IMR-90 (cell line): ENCODE data around the gene GJA5. TPM values are rescaled to one million over a fixed set of nuclear protein-coding genes. Genes with fewer than 3 reads are reported as not detected.

Experiments used
- ATAC-seq: fragments of 200-7000 bp; cut with Tn5 transposase; 2 replicates; pipeline ENCODE4 v1.9.1; 2020; ENCODE audit warnings: low read depth, mild to moderate bottlenecking, moderate library complexity
- BruUV-seq: library from RNA; stranded (reverse); fragments of 400-500 nt; replicated peaks from 2 replicates; lab custom pipeline; 2021; lab: Mats Ljungman, UMichigan
- CTCF ChIA-PET: fragments of 300-600 bp; formaldehyde crosslinking; extraction: SDS; loops from one replicate; lab custom pipeline; 2021; ENCODE audit warnings: antibody characterized with exemption; lab: Yijun Ruan, JAX
- POLR2A ChIA-PET: fragments of 300-600 bp; sonication (Branson Sonifier 250); formaldehyde crosslinking; loops from one replicate; lab custom pipeline; 2022; ENCODE audit warnings: antibody characterized with exemption; ENCODE audit not compliant: unreplicated experiment; lab: Charles Lee
- DNase-seq: peaks from one replicate; pipeline ENCODE4 v3.0.0; 2013
- H2AFZ ChIP-seq: replicated peaks from 2 replicates; pipeline ENCODE3; 2013; ENCODE audit warnings: low read length, mild to moderate bottlenecking; ENCODE audit not compliant: poor library complexity
- H2AK5ac ChIP-seq: 2 replicates; pipeline ENCODE4 v1.6.1; 2013; ENCODE audit warnings: low read depth, low read length, inconsistent platforms
- H2AK9ac ChIP-seq: replicated peaks from 2 replicates; pipeline ENCODE3; 2013; ENCODE audit warnings: mild to moderate bottlenecking, low read depth, low read length, moderate library complexity; ENCODE audit not compliant: poor library complexity
- H2BK120ac ChIP-seq: 2 replicates; pipeline ENCODE4 v1.6.1; 2013; ENCODE audit warnings: low read depth, low read length, inconsistent platforms
- H2BK15ac ChIP-seq: 3 replicates; pipeline ENCODE4 v1.6.1; 2013; ENCODE audit warnings: low read depth, low read length, inconsistent platforms
- H2BK20ac ChIP-seq: 2 replicates; pipeline ENCODE4 v1.6.1; 2013; ENCODE audit warnings: low read depth, mild to moderate bottlenecking, inconsistent platforms, low read length, moderate library complexity
- H2BK5ac ChIP-seq: 2 replicates; pipeline ENCODE4 v1.6.1; 2013; ENCODE audit warnings: mild to moderate bottlenecking, low read depth, low read length, inconsistent platforms; ENCODE audit not compliant: poor library complexity, severe bottlenecking
- H3K14ac ChIP-seq: replicated peaks from 2 replicates; pipeline ENCODE4 v1.6.1; 2013; ENCODE audit warnings: low read depth, low read length, inconsistent platforms
- H3K18ac ChIP-seq: 2 replicates; pipeline ENCODE4 v1.6.1; 2013; ENCODE audit warnings: low read depth, low read length, control low read depth
- H3K23ac ChIP-seq: 2 replicates; pipeline ENCODE4 v1.6.1; 2013; ENCODE audit warnings: low read depth, low read length, inconsistent platforms
- H3K27ac ChIP-seq: 2 replicates; pipeline ENCODE4 v1.5.1; 2013; ENCODE audit warnings: mild to moderate bottlenecking, control low read depth, low read length; ENCODE audit not compliant: insufficient read depth
- H3K27me3 ChIP-seq: 2 replicates; pipeline ENCODE4 v1.6.1; 2013; ENCODE audit warnings: low read length; ENCODE audit not compliant: control insufficient read depth, insufficient read depth
- H3K36me3 ChIP-seq: 2 replicates; pipeline ENCODE4 v1.6.1; 2013; ENCODE audit warnings: low read length, mixed read lengths; ENCODE audit not compliant: control insufficient read depth, insufficient read depth
- H3K4ac ChIP-seq: 2 replicates; pipeline ENCODE4 v1.6.1; 2013; ENCODE audit warnings: low read depth, low read length, inconsistent platforms
- H3K4me1 ChIP-seq: 2 replicates; pipeline ENCODE4 v1.6.1; 2013; ENCODE audit warnings: low read length, mixed read lengths; ENCODE audit not compliant: control insufficient read depth, insufficient read depth
- H3K4me2 ChIP-seq: 2 replicates; pipeline ENCODE4 v1.6.1; 2013; ENCODE audit warnings: low read depth, mild to moderate bottlenecking, control low read depth, low read length, moderate library complexity
- H3K4me3 ChIP-seq: 2 replicates; pipeline ENCODE4 v1.5.1; 2013; ENCODE audit warnings: low read depth, mild to moderate bottlenecking, control low read depth, low read length, moderate library complexity; ENCODE audit not compliant: insufficient read depth
- H3K56ac ChIP-seq: 2 replicates; pipeline ENCODE4 v1.6.1; 2013; ENCODE audit warnings: low read length, inconsistent platforms; ENCODE audit not compliant: insufficient read depth; ENCODE audit errors: extremely low read depth
- H3K79me1 ChIP-seq, 2 experiments: 2 replicates each; pipeline ENCODE4 v1.6.1; 2013; ENCODE audit warnings: low read length in 2 of 2, inconsistent platforms in 1 of 2, low read depth in 1 of 2
- H3K9ac ChIP-seq: 2 replicates; pipeline ENCODE4 v1.6.1; 2013; ENCODE audit warnings: low read depth, low read length, control low read depth
- H3K9me1 ChIP-seq: 2 replicates; pipeline ENCODE4 v1.6.1; 2013; ENCODE audit warnings: low read length, inconsistent platforms; ENCODE audit not compliant: insufficient read depth
- H3K9me3 ChIP-seq: 2 replicates; pipeline ENCODE4 v1.6.1; 2013; ENCODE audit warnings: low read length; ENCODE audit not compliant: control insufficient read depth, insufficient read depth
- H4K20me1 ChIP-seq: 2 replicates; pipeline ENCODE4 v1.6.1; 2013; ENCODE audit warnings: low read length, inconsistent platforms; ENCODE audit not compliant: insufficient read depth
- H4K5ac ChIP-seq: 2 replicates; pipeline ENCODE4 v1.6.1; 2013; ENCODE audit warnings: mild to moderate bottlenecking, low read depth, low read length, control low read depth
- H4K8ac ChIP-seq, 2 experiments: 2 replicates each; pipeline ENCODE4 v1.6.1; 2013; ENCODE audit warnings: low read depth in 2 of 2, low read length in 2 of 2, control low read depth in 1 of 2, inconsistent platforms in 1 of 2
- H4K91ac ChIP-seq: 2 replicates; pipeline ENCODE4 v1.6.1; 2013; ENCODE audit warnings: low read depth, low read length, inconsistent platforms; ENCODE audit not compliant: insufficient read depth
- MAZ ChIP-seq: IDR thresholded peaks from 2 replicates; pipeline ENCODE4 v1.6.1; 2012; ENCODE audit warnings: low read depth, mild to moderate bottlenecking, low read length, improper control_type of control experiment, moderate library complexity, borderline replicate concordance
- WGBS, 2 experiments: methylation state at CpG; one replicate each; pipeline versions ENCODE4 v1.1.5 to v1.1.7; 2013; ENCODE audit warnings: missing lambda C conversion rate in 2 of 2; ENCODE audit not compliant: insufficient read length in 1 of 2; ENCODE audit errors: extremely low coverage in 2 of 2; 5-methylcytosine and 5-hydroxymethylcytosine counted together
- dilution Hi-C: fragments of 300-500 bp; cut with HindIII; formaldehyde crosslinking; loops from one replicate; pipeline ENCODE4 v1.14.3; 2018; ENCODE audit warnings: low sequenced_read_pairs; ENCODE audit not compliant: unreplicated experiment
- in situ Hi-C: fragments of 300-500 bp; cut with MboI; formaldehyde crosslinking; loops from 3 replicates; pipeline ENCODE4 v1.14.3; 2019; ENCODE audit warnings: low sequenced_read_pairs, inconsistent platforms, mixed read lengths
- intact Hi-C: fragments of 100-400 bp; cut with micrococcal nuclease; formaldehyde crosslinking; loops from 2 replicates; pipeline ENCODE4 v1.10.0; 2022
- polyA plus RNA-seq, 3 experiments: library from polyadenylated mRNA; depleted of rRNA; stranded (reverse); fragments of >200 nt; gene quantifications; 2 replicates each; pipeline ENCODE4 v1.2.3, GENCODE V29; 2012; ENCODE audit warnings: low replicate concordance in 1 of 3
- total RNA-seq: library from RNA; depleted of rRNA; stranded (reverse); fragments of >200 nt; gene quantifications from 2 replicates; pipeline ENCODE4 v1.2.3, GENCODE V29; 2012

GJA5 gene
- total and polyA plus RNA-seq, 2 of the 4 experiments (the other 2 are of a cell fraction): not detected

DNA sequence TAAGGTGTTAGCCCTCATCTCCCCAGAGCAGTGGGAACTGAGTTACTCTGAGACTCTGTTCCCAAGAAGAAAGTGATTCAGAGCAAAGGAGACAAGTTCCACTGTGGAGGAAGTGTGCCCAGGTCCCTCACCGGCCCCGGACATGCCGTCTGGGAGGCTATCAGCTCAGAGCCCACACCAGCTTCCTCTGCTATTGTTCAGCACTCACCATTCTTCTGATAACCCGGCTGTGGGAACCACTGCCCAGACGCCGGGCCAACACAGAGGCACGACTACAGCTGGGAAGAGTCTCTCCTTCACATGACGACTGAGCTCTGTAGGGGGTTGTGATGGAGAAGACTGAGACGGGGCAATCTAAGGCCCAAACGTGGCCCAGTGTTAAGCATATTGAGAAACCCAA, 34.2 kb upstream of the GJA5 start:
- H2AK9ac ChIP-seq: no peak overlapping the region
- H3K9ac ChIP-seq: no peak overlapping the region
- no peaks in the 10 kb centered on the region for H3K9me3 ChIP-seq
- no peak for DNase-seq
- H3K4me2 ChIP-seq: no peak overlapping the region
- no peak overlapping the region for H2BK15ac ChIP-seq
- no peak overlapping the region for H2AK5ac ChIP-seq
- no TSS peak for BruUV-seq
- no peak overlapping the region for H3K56ac ChIP-seq
- H2AFZ ChIP-seq: no peak overlapping the region
- no peaks in the 10 kb centered on the region for H3K9me1 ChIP-seq
- POLR2A ChIA-PET: no interaction called here
- H4K20me1 ChIP-seq: no peaks in the 10 kb centered on the region
- H4K8ac ChIP-seq: no peak overlapping the region
- dilution Hi-C loops (no loop called here), intact Hi-C loops (no loop called here), in situ Hi-C loops (no loop called here)
- no peak for ATAC-seq
- H3K14ac ChIP-seq: no peak overlapping the region
- no peak overlapping the region for H2BK5ac ChIP-seq
- H2BK120ac ChIP-seq: no peak overlapping the region
- H3K4me1 ChIP-seq: no peaks in the 10 kb centered on the region
- H3K27ac ChIP-seq: no peak overlapping the region
- H3K4me3 ChIP-seq: no peak overlapping the region
- no peak overlapping the region for H4K5ac ChIP-seq
- 71% methylated on average over 3 of the region's 10 CpGs; no CpG with 5 or more reads in 1 of the 2 experiments for WGBS, 2 experiments
- H3K36me3 ChIP-seq: no peaks in the 10 kb centered on the region
- H3K27me3 ChIP-seq: no peaks in the 10 kb centered on the region; the same call in none of the 2 replicates
- no peak overlapping the region; the same call in 1 of the 2 replicates for H3K23ac ChIP-seq
- H2BK20ac ChIP-seq: no peak overlapping the region
- H3K18ac ChIP-seq: no peak overlapping the region
- TF ChIP-seq MAZ: no peak
- no peak overlapping the region for H3K4ac ChIP-seq
- H4K91ac ChIP-seq: no peak overlapping the region
- CTCF ChIA-PET: no interaction called here
- H3K79me1 ChIP-seq: no peaks in the 10 kb centered on the region
